CMK (cell line): Measurements from ENCODE around the gene GPR146.

Experiments used
- DNase-seq: peaks from one replicate; pipeline ENCODE4 v3.0.0-alpha.2; 2010; ENCODE audit warnings: low read depth

GPR146 gene

GRCh38 chr7:1093916-1094508, 49.7 kb downstream of the GPR146 start:
- DNase-seq: no peak

- no peak for DNase-seq
These were observed 50.5 kb downstream of the GPR146 start for GRCh38 chr7:1094870-1095269.

GRCh38 chr7:1095621-1096155, 51.3 kb downstream of the GPR146 start:
- DNase-seq: no peak

GRCh38 chr7:1096156-1097119, 52.1 kb downstream of the GPR146 start:
- no peak for DNase-seq

GRCh38 chr7:1097120-1097504, 52.8 kb downstream of the GPR146 start:
- DNase-seq: no peak

- no peak for DNase-seq
These were observed 54.2 kb downstream of the GPR146 start for GRCh38 chr7:1098243-1099153.

- no peak for DNase-seq
These were observed 54.8 kb downstream of the GPR146 start for GRCh38 chr7:1099154-1099542.

GRCh38 chr7:1099637-1100036, 55.3 kb downstream of the GPR146 start:
- no peak for DNase-seq

- no peak for DNase-seq
These were observed 56.0 kb downstream of the GPR146 start for GRCh38 chr7:1100386-1100785.

- no peak for DNase-seq
These were observed 56.7 kb downstream of the GPR146 start for GRCh38 chr7:1100834-1101562.

- DNase-seq: no peak
These were observed 57.5 kb downstream of the GPR146 start for GRCh38 chr7:1101563-1102431.

GRCh38 chr7:1103009-1103788, 58.9 kb downstream of the GPR146 start:
- DNase-seq: no peak

GRCh38 chr7:1103789-1104515, 59.6 kb downstream of the GPR146 start:
- no peak for DNase-seq

GRCh38 chr7:1104516-1105179, 60.3 kb downstream of the GPR146 start:
- DNase-seq: no peak

GRCh38 chr7:1105189-1105588, 60.8 kb downstream of the GPR146 start:
- DNase-seq: no peak

GRCh38 chr7:1106063-1106792, 61.9 kb downstream of the GPR146 start:
- no peak for DNase-seq

- DNase-seq: no peak
These were observed 62.6 kb downstream of the GPR146 start for GRCh38 chr7:1106793-1107421.
